Stimulated activated CD4-positive, alpha-beta T cell treated with anti-CD3 and anti-CD28 coated beads, TNF-alpha, amount 100 ng/mL, for 4 hours (primary cell): Measurements from ENCODE around the gene F11R.
"Not testable (repeated sequence)": the region's sequence is repeated elsewhere in the genome, so short reads cannot be mapped to it uniquely, and the experiment has no call there.

Experiments used
- DNase-seq, 3 experiments: peaks; one replicate each; pipeline ENCODE4 v3.0.0-alpha.2; 2020; ENCODE audit warnings: low read depth in 3 of 3

The F11R gene

DNA sequence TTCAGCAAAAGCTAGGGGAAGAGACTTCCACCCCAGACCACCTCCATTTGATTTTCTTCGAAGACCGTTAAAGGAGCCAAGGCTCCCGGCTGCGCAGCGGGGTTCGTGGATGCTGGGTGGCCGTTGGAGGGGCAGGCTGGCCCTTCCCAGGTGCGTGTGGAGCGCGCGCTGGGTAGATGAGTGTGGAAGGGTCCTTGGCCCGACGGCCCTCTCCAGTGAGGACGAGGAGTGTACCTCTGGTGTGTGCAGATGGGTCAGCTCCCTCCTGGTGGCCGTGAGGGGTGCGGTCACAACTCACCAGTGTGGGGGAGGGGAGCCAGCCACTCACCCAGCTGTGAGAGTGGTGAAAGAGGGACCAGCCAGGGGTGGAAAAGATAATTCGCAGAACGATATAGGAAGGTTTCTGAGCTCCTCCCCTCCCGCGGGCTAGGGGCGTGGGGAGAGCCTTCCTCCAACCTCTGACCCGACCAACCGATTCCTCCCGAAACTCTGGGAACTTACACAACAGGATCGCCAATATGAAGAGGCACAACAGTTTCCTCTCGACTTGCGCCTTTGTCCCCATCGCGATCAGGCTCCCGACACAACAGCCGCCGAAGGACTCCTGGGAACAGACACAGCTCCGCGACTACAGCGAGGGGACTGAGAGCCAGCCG, at the start of gene F11R:
F11R (minus strand) TSS at position 644 of the 656 bp plus-strand sequence; CDS start at position 565, 79 bp downstream.
- no peak for DNase-seq

DNA sequence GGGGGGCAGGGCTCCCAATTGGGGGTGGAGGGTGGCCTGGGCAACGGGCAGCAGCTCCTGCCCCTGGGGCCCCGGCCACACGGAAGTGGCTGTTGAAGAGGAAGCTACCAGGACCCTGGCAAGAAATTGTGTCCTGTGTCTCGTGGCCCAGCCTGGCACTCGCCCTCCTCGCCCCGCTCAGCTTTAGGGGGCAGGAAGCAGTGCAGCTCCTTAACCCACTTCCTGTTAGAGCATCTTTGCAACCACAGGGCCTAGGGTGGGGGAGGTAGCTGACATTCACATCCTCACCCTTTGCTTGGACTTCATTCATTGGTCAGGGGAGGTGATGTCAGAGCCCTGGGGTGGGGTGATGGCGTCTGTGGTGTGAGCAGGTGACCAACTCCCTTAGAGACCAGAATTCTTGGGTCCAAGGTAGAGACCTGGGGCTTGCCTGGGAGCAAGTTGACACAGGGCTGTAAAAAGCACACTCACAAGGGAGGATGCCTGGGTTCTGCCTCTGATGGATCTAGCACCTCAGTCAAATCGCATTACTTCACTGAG, 48.8 kb upstream of the F11R start, which contains the start of gene ARHGAP30:
ARHGAP30 (minus strand) TSS at position 161 of the 540 bp plus-strand sequence. CDS start 267 bp downstream, outside the sequence.
- peak; percentile 42 to 67 (median 57) for DNase-seq

GRCh38 chr1:161069241-161069640, 48.3 kb upstream of the F11R start:
- DNase-seq, result no peak

DNA sequence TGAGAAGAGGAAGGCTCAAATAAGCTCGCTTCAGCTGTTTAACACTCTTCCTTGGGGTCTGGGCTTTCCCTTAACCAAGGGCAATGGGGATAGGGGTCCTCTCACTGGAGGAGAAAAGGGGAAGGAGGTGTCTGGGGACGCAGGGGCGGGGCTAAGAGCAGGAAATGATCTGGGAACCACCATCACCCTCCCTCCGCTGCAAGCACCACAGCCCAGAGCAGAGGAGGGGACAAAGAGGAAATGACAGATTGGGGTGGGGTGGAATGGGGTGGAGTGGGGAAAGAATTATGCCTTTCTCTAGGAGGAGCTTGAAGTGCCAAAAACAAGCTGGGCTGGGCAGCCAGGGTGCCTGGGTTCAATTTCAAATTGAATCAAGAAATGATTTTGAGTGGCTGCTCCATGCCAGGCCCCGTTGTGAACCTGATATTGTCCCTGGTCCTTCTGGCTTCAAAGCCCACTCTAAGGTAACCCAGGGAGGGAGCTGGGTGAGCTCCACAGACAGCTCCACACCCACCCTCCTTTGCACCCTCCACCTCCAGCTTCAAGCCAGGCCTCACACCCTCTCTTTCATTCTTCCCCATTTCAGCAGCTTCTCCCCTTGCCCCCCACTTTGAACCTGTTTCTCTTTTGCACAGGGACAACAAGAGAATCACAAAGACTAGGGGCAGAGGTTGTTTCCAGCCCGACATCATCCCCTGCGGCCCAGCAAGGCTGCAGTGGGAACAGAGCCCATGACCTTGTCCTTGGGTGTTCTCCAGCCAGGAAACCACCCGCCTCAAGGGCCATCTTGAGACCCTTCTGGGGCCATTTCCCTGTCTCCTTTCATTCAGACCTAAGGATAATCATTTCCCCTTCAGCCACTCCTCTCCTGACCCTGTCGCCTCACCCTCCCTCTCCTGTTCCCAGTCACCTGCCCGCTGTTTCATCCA, 47.6 kb upstream of the F11R start:
- peak; percentile 56 to 65 (median 56) for DNase-seq

DNA sequence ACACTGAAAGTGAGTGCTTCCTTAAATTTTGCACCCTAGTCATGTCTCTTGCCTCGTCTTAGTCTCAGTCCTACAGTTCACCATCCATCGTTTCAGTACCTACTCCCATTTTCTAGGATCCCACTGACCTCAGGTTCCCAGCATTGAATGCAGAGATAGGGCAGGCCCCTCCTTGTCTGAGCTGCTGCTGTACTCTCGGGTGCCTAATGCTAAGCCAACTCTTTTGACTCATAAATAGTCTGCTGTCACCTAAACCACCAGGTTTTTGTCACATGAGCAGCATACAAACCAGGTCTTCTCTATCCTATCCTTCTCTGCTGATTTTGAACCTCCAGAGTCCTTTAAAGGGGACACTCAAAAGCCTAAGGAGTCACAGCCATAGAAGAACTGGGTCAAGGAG, 45.7 kb upstream of the F11R start:
- DNase-seq, result no peak

DNA sequence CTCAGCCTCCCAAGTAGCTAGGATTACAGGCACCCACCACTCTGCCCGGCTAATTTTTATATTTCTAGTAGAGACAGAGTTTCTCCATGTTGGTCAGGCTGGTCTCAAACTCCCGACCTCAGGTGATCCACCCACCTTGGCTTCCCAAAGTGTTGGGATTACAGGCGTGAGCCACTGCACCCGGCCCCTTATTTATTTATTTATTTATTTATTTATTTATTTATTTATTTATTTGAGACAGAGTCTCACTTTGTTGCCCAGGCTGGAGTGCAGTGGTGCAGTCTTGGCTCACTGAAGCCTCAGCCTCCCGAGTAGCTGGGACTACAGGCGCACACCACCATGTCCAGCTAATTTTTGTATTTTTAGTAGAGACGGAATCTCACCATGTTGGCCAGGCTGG, 44.7 kb upstream of the F11R start:
- not testable (repeated sequence) for DNase-seq

GRCh38 chr1:161063936-161064335, 43.0 kb upstream of the F11R start:
- not testable (repeated sequence) for DNase-seq

DNA sequence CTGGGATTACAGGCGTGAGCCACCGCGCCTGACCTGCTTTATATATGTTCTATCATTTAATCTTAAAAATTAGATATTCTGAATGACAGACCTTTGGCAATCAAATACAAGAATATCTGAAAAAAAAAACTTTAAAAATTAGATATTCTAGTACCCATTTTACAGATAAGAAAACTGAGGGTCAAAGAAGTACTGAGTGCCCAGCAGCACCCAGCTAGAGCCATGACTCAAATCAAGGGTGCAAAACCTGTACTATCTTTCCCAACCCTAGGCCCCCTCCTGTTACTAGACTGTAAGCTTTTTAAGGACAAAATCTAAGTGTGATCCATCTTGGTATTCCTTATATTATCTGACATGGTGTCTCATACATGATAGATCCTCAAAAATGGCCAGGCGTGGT, 40.5 kb upstream of the F11R start:
- no peak for DNase-seq

DNA sequence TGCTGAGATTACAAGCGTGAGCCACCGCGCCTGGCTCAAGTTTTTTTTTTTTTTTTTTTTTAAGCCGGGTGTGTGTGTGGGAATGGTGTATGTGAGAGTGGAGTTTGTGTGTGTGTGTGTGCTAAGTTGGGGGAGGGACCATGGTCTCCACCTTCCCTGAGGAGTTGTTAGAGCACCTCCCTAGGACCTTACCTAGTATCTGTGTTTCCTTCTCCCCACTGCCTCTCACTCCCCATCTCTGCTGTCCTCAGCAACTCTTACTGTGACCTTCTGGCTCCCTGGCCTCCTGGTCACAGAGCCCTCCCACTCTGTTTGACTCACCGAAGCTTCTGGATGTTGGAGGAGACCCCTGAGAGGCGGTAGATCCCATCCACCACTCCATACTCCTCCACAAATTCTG, 38.3 kb upstream of the F11R start:
- DNase-seq, result no peak

- DNase-seq, result no peak
Measured at GRCh38 chr1:161054805-161055204, 33.9 kb upstream of the F11R start.

GRCh38 chr1:161054232-161054631, 33.3 kb upstream of the F11R start:
- no peak for DNase-seq

GRCh38 chr1:161052899-161053298, 31.9 kb upstream of the F11R start:
- DNase-seq, result no peak

DNA sequence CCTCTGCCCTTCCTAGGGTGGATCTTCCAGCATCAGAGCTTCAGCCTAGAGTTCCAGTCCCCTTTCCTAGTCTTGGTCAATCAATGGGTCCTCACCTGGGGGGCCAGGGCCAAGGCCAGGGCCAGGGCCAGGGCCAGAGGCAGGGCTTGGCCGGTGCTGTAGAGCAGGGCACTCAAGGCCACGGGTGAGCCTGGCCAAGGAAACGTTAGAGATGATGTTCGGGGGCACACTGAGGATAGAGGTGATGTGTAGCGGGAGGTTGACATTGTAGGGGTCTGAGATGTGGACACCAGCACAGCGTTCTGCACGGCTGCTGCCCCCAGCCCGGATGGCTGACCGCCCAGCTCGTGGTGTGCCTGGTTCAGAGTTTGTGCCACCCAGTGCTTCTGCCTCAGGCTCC, 30.3 kb upstream of the F11R start:
- DNase-seq, result no peak

GRCh38 chr1:161048949-161049722, 28.2 kb upstream of the F11R start:
- DNase-seq, result no peak

GRCh38 chr1:161047436-161048420, 26.8 kb upstream of the F11R start:
- DNase-seq, result no peak

GRCh38 chr1:161046605-161047228, 25.8 kb upstream of the F11R start:
- DNase-seq, result no peak

DNA sequence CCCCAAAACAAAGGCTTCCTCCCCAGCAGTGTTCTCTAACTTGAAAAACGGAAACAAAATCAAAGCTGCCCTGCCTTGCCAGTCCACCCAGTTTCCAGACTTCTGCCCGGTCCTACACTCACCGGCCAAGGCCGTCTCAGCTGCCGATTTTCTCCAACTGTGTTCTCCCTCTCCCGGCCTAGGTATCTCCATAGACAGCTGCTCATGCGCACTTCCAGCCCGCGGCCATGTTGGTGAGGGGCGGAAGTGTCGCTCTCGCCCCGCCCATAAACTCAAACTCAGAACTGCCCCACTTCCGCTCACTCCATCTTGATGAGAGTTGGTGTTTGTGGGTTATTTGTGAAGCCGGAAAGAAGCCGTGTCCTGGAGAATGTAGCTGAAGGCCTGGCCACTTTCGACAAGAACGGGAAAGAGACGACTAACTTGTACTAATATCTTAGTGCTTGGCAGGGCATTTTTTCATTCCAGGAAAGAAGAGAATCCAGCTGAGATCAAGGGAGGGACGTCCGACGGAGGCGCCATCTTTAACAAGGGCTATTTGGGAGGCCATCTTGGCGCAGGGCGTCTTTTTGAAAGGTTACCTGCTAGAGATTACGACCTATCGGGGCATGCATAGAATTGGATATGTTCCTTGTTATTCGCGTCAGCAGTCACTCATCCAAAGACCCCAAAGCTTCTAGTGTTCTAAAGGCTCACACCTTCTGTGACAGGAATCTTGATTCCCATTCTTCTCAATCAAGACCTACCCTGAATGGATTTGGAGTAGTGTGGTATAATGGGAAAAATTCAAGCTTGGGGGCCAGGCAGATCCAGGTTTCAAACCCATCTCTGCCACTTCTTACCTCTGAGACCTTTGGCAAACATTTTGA, 25.0 kb upstream of the F11R start, which contains the start of gene USF1:
USF1 (minus strand) TSS at position 242 of the 869 bp plus-strand sequence. CDS start 2,702 bp downstream, outside the sequence.
- peak; percentile 81 to 86 (median 86) for DNase-seq

DNA sequence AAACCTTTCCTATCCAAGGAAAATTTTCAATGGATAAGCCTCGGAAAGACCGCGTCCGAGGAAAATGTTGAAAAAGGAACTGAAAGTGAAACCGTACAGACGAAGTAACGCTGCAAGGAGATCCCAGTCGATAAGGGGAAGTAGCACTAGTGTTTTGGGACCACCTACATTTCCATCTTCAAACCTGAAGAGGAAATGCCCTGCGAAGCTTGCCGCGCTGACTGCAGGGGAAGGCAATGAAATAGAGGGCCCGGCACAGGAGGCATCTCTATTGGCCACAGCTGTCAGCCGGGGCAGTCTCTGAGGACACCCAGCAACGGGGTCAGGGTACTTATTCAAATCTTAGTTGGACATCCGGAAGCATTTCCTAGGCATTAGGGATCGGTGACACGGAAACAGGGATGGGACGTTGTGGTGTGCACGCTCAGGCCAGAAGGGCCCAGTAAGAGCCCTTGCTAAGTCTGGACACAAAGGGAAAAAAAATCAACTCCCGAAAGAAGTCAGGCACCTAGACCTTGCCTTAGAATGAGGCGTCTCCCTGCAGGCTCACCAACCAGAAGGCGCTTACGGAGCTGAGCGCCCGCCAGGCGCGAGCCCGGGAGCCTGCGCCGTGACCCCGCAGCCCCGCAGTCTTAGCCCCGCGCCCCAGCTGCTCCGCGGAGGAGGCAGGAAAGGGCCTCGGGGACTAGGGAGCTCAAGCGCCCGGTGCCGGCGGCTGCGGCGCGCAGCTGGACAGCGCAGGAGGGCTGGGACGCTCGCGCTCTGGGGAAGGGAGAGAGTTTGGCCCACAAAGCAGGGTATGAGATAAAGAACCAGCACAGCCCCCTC, 24.2 kb upstream of the F11R start:
- peak in 1 of 3 experiments; percentile 22 for DNase-seq
